Ascending aorta (tissue), 2 donors: Measurements from ENCODE around the gene METTL25B. TPM values are rescaled to one million over a fixed set of nuclear protein-coding genes. Genes with fewer than 3 reads are reported as not detected.

Source experiments
- DNase-seq, 2 donors: peaks; one replicate each; pipeline ENCODE4 v3.0.0-alpha.2; 2019; ENCODE audit warnings: low spot score in 2 of 2
- H3K27ac ChIP-seq, 2 donors: fragments of 200-600 bp; sonication (generic); one replicate each; pipeline ENCODE4 v1.5.1; 2016 to 2017; ENCODE audit warnings: mild to moderate bottlenecking in 1 of 2
- H3K27me3 ChIP-seq: fragments of 200-600 bp; sonication (generic); one replicate; pipeline ENCODE4 v1.5.1; 2017
- H3K36me3 ChIP-seq, 2 donors: fragments of 200-600 bp; sonication (generic); one replicate each; pipeline ENCODE4 v1.5.1; 2016
- H3K4me1 ChIP-seq, 2 donors: fragments of 200-600 bp; sonication (generic); one replicate each; pipeline ENCODE4 v1.5.1; 2016 to 2017; ENCODE audit warnings: mild to moderate bottlenecking in 1 of 2
- H3K4me3 ChIP-seq, 2 donors: fragments of 200-600 bp; sonication (generic); one replicate each; pipeline ENCODE4 v1.5.1; 2016 to 2017; ENCODE audit warnings: mild to moderate bottlenecking in 1 of 2
- H3K9me3 ChIP-seq, 2 donors: fragments of 200-600 bp; sonication (generic); one replicate each; pipeline ENCODE4 v1.5.1; 2016
- CTCF ChIP-seq, 3 experiments: fragments of 200-600 bp in 2 of 3; fragments of 450-650 bp in 1 of 3; sonication (generic) in 2 of 3; IDR thresholded peaks; one replicate each; pipeline ENCODE4 v1.5.1; 2016 to 2019; ENCODE audit warnings: antibody characterized with exemption in 3 of 3, mild to moderate bottlenecking in 1 of 3, moderate library complexity in 1 of 3
- intact Hi-C: fragments of 100-400 bp; cut with DNase I; formaldehyde crosslinking; loops from one replicate; pipeline ENCODE4 v1.15.1; 2023
- total RNA-seq: library from RNA; depleted of rRNA; stranded (reverse); fragments of >200 nt; gene quantifications from one replicate; pipeline ENCODE4 v1.1.0, GENCODE V29; 2016

The METTL25B gene
- total RNA-seq, 1 donor from 2014 or later = 9.9 TPM

- H3K9me3 ChIP-seq = no peaks in the 10 kb centered on the region
- no peak for TF ChIP-seq CTCF (IDR thresholded peaks at IDR 0.05)
- intact Hi-C loops = loop anchor here (1.0 to 10.0 kb wide), 4 partner anchors 10 to 616 kb away; partner anchors contain the start of genes HDGF, ISG20L2, METTL25B and PRCC
- peaks cover 4 to 27% of the 10 kb centered on the region in 2 donors for H3K4me1 ChIP-seq
- peak; percentile 97 to 100 for DNase-seq
- peak within 1 kb of the TSS; percentile 87 to 91 for H3K27ac ChIP-seq
- H3K27me3 ChIP-seq = no peaks in the 10 kb centered on the region
- H3K36me3 ChIP-seq = peaks cover 42 to 55% of the 10 kb centered on the region in 2 donors
- H3K4me3 ChIP-seq = peak within 1 kb of the TSS; percentile 55 to 91
These were observed 12.6 kb downstream of the METTL25B start, which contains the start of gene MRPL24 for GRCh38 chr1:156740741-156741480. Gene MRPL24, minus strand, starts transcription at chr1:156741088. Its CDS starts 2,384 bp downstream, at chr1:156738704.

- H3K27ac ChIP-seq = peak overlapping the region; percentile 87 to 91
- no peaks in the 10 kb centered on the region for H3K27me3 ChIP-seq
- H3K4me3 ChIP-seq = peak overlapping the region; percentile 37 to 46
- TF ChIP-seq CTCF (IDR thresholded peaks at IDR 0.05) = no peak
- H3K36me3 ChIP-seq = peaks cover 36 to 53% of the 10 kb centered on the region in 2 donors
- no peaks in the 10 kb centered on the region for H3K9me3 ChIP-seq
- intact Hi-C loops = loop anchor here (1.0 to 10.0 kb wide), 4 partner anchors 10 to 617 kb away; partner anchors contain the start of genes HDGF, ISG20L2, METTL25B and PRCC
- H3K4me1 ChIP-seq = peaks cover 10 to 33% of the 10 kb centered on the region in 2 donors
- DNase-seq = no peak
These were observed 13.3 kb downstream of the METTL25B start for GRCh38 chr1:156741481-156741983.

GRCh38 chr1:156742017-156742416, 13.7 kb downstream of the METTL25B start:
- no peak for TF ChIP-seq CTCF (IDR thresholded peaks at IDR 0.05)
- Histone ChIP-seq H3K27ac (peak overlapping the region; percentile 87 to 91), H3K27me3 (no peaks in the 10 kb centered on the region), H3K4me1 (peaks cover 10 to 34% of the 10 kb centered on the region in 2 donors), H3K36me3 (peaks cover 32 to 50% of the 10 kb centered on the region in 2 donors), H3K9me3 (no peaks in the 10 kb centered on the region), H3K4me3 (no peak overlapping the region)
- intact Hi-C loops = loop anchor here (10.0 kb wide), 1 partner anchor 617 kb away; no protein-coding TSS in a partner anchor
- DNase-seq = no peak

GRCh38 chr1:156742801-156743200, 14.5 kb downstream of the METTL25B start:
- Histone ChIP-seq H3K9me3 (no peaks in the 10 kb centered on the region), H3K27me3 (no peaks in the 10 kb centered on the region), H3K27ac (no peak overlapping the region), H3K4me3 (no peak overlapping the region), H3K36me3 (peaks cover 25 to 42% of the 10 kb centered on the region in 2 donors), H3K4me1 (peaks cover 14 to 37% of the 10 kb centered on the region in 2 donors)
- DNase-seq = no peak
- no peak for TF ChIP-seq CTCF (IDR thresholded peaks at IDR 0.05)
- intact Hi-C loops = loop anchor here (10.0 kb wide), 1 partner anchor 618 kb away; no protein-coding TSS in a partner anchor

GRCh38 chr1:156743367-156744302, 15.4 kb downstream of the METTL25B start:
- DNase-seq = no peak
- intact Hi-C loops = loop anchor here (10.0 kb wide), 1 partner anchor 619 kb away; no protein-coding TSS in a partner anchor
- TF ChIP-seq CTCF (IDR thresholded peaks at IDR 0.05) = no peak
- peak overlapping the region in 1 of 2 donors; percentile 7 for H3K27ac ChIP-seq
- no peaks in the 10 kb centered on the region for H3K27me3 ChIP-seq
- no peak overlapping the region for H3K4me3 ChIP-seq
- H3K36me3 ChIP-seq = peaks cover 20 to 40% of the 10 kb centered on the region in 2 donors
- no peaks in the 10 kb centered on the region for H3K9me3 ChIP-seq
- H3K4me1 ChIP-seq = peaks cover 14 to 44% of the 10 kb centered on the region in 2 donors
